ENCODE data around the gene PI4K2B. TPM values are rescaled to one million over a fixed set of nuclear protein-coding genes. Genes with fewer than 3 reads are reported as not detected.

PI4K2B gene
- total RNA-seq, 2 donors from 2014 or later, result 18.7 to 23.9 TPM

DNA sequence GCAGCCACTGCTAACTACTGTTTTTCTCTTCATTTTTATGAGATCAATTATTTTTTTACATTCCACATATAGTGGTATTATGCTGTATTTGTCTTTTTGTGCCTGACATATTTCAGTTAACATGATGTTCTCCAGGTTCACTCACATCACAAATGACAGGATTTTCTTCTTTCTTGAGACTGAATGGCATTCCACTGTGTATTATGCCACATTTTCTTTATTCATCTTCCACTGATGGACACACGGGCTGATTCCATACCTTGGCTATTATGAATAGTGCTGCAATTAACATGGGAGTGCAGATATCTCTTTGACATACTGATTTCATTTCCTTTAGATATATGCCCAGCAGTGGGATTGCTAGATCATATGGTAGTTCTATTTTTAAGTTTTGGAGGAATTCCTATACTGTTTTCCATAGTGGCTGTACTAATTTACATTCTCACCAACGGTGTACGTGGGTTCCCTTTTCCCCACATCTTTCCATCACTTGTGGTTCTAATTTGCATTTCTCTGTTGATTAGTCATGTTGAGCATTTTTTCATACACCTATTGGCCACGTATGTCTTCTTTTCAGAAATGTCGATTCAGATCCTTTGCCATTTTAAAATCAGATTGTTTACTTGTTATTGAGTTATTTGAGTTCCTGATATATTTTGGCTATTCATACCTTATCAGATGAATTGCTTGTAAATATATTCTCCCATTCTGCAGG is 63.9 kb downstream of the PI4K2B start:
- Histone ChIP-seq H3K9me3 (no peaks in the 10 kb centered on the region), H3K4me3 (no peak overlapping the region), H3K4me1 (replicated peaks) (no peaks in the 10 kb centered on the region), H3K36me3 (no peaks in the 10 kb centered on the region), H3K27ac (peak overlapping the region in 1 of 2 donors; percentile 78), H3K27me3 (replicated peaks; ENCODE audit: insufficient read depth) (no peaks in the 10 kb centered on the region)
- TF ChIP-seq POLR2A (IDR thresholded peaks at IDR 0.05) (no peak), POLR2AphosphoS5 (IDR thresholded peaks at IDR 0.05) (no peak)
- TF ChIP-seq, protein P1, sequence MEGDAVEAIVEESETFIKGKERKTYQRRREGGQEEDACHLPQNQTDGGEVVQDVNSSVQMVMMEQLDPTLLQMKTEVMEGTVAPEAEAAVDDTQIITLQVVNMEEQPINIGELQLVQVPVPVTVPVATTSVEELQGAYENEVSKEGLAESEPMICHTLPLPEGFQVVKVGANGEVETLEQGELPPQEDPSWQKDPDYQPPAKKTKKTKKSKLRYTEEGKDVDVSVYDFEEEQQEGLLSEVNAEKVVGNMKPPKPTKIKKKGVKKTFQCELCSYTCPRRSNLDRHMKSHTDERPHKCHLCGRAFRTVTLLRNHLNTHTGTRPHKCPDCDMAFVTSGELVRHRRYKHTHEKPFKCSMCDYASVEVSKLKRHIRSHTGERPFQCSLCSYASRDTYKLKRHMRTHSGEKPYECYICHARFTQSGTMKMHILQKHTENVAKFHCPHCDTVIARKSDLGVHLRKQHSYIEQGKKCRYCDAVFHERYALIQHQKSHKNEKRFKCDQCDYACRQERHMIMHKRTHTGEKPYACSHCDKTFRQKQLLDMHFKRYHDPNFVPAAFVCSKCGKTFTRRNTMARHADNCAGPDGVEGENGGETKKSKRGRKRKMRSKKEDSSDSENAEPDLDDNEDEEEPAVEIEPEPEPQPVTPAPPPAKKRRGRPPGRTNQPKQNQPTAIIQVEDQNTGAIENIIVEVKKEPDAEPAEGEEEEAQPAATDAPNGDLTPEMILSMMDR (IDR thresholded peaks at IDR 0.05), result no peak
- 87% methylated on average over 5 of the region's 5 CpGs for WGBS
- DNase-seq (ENCODE audit: low spot score), result no peak
- intact Hi-C loops (cut with DNase I), result no loop called here

DNA sequence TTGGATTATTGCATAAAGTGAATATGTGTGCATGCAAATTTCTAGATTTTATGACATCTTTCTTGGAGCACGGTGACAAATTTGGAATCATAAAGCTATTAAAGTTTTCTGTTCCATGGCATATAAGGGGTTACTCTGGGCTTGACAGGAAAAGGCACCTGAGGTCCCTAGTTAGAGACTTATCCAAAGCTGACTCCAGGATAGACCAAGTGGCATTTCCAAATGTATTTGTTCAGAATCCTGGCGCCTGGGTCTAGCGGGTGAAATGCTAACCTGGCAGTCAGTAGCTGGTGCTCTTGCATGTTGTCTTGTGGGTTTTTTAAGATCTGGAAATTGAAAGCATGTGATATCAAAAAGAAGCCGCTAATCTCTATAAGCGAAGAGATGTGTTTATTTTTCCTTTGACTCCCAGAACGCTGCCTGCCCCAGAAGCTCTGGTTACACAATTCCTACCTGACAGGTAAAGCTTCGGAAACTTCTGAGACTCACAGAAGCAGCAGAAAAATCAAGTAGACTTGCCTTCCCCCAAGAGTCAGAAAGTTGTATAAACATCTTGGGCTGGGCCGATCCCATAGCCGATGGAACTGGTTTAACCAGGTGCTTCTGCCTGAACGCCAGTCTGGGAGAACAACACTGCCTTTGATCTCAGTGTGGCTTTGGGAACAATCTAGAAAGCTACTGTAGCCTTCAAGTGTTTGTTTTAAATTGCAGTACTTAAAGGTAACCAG is 65.8 kb downstream of the PI4K2B start:
- peak; percentile 91 for DNase-seq (ENCODE audit: low spot score)
- Histone ChIP-seq H3K27me3 (replicated peaks; ENCODE audit: insufficient read depth) (no peaks in the 10 kb centered on the region), H3K4me1 (replicated peaks) (no peaks in the 10 kb centered on the region), H3K4me3 (peak overlapping the region; percentile 11 to 29), H3K36me3 (no peaks in the 10 kb centered on the region), H3K9me3 (no peaks in the 10 kb centered on the region), H3K27ac (peak overlapping the region; percentile 74 to 78)
- WGBS, result 23% methylated on average over 10 of the region's 10 CpGs
- TF ChIP-seq, protein P1 (IDR thresholded peaks at IDR 0.05), result peak in 3 of 4 experiments; percentile 10 to 44 (median 24)
- TF ChIP-seq POLR2A (IDR thresholded peaks at IDR 0.05), result no peak
- peak; percentile 92 for TF ChIP-seq POLR2AphosphoS5 (IDR thresholded peaks at IDR 0.05)
- intact Hi-C loops (cut with DNase I), result no loop called here

DNA sequence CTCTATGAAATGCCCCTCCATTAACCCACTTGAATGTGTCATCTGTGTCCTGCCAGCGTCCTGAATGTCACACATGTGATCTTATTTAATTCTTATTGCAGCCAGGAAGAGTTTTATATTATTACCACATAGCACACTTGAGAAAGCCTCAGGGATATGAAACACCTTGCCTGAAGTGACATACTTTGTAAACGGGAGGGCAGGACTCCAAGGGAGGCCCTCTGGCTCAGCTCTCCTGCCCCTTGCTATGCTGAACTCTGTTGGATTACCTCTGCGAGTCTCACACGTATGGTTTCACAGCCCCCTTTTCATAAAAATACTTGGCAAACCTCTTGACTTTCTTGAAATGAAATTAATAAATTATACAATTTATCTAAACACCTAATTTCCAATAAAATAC is 67.6 kb downstream of the PI4K2B start:
- no peak for DNase-seq (ENCODE audit: low spot score)
- Histone ChIP-seq H3K36me3 (no peaks in the 10 kb centered on the region), H3K4me1 (replicated peaks) (no peaks in the 10 kb centered on the region), H3K27me3 (replicated peaks; ENCODE audit: insufficient read depth) (no peaks in the 10 kb centered on the region), H3K9me3 (no peaks in the 10 kb centered on the region), H3K4me3 (no peak overlapping the region), H3K27ac (peak overlapping the region in 1 of 2 donors; percentile 74)
- intact Hi-C loops (cut with DNase I), result no loop called here
- no peak for TF ChIP-seq POLR2A (IDR thresholded peaks at IDR 0.05)
- TF ChIP-seq POLR2AphosphoS5 (IDR thresholded peaks at IDR 0.05), result no peak
- TF ChIP-seq, protein P1 (IDR thresholded peaks at IDR 0.05), result no peak
- 82% methylated on average over 4 of the region's 4 CpGs for WGBS

DNA sequence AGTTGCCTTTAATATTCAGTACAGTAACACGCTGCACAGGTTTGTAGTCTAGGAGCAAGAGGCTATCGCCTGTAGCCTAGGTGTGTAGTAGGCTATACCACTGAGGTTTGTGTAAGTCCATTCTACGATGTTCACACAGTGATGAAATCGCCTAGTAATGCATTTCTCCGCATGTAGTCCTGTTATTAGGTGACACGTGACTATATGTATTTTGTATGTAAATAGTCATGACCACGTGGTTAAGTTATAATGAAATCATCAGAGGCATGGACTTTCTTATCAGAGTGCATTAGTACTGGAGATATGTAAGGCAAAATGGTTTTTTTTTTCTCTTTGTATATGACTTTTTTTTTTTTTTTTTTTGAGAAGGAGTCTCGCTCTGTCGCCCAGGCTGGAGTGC is 68.8 kb downstream of the PI4K2B start:
- Histone ChIP-seq H3K4me1 (replicated peaks) (no peaks in the 10 kb centered on the region), H3K27me3 (replicated peaks; ENCODE audit: insufficient read depth) (no peaks in the 10 kb centered on the region), H3K4me3 (no peak overlapping the region), H3K27ac (no peak overlapping the region), H3K36me3 (no peaks in the 10 kb centered on the region), H3K9me3 (no peaks in the 10 kb centered on the region)
- WGBS, result 84% methylated on average over 9 of the region's 9 CpGs
- no peak for DNase-seq (ENCODE audit: low spot score)
- intact Hi-C loops (cut with DNase I), result no loop called here
- TF ChIP-seq POLR2AphosphoS5 (IDR thresholded peaks at IDR 0.05) (no peak), POLR2A (IDR thresholded peaks at IDR 0.05) (no peak)
- TF ChIP-seq, protein P1 (IDR thresholded peaks at IDR 0.05), result no peak
